Uterine smooth muscle cell (primary cell): ENCODE measurements around the gene TTC23. TPM values are rescaled to one million over a fixed set of nuclear protein-coding genes. Genes with fewer than 3 reads are reported as not detected.

ENCODE experiments used
- total RNA-seq: library from RNA; depleted of rRNA; stranded (reverse); fragments of >200 nt; gene quantifications from 2 replicates; pipeline ENCODE4 v1.2.3, GENCODE V29; 2014

TTC23 gene
- total RNA-seq, result 22.0 and 24.1 TPM in 2 replicates

GRCh38 chr15:99249270-99249841 is at the start of gene TTC23:
TTC23 (minus strand) TSS chr15:99249581; CDS start chr15:99228712, 20,869 bp downstream.

DNA sequence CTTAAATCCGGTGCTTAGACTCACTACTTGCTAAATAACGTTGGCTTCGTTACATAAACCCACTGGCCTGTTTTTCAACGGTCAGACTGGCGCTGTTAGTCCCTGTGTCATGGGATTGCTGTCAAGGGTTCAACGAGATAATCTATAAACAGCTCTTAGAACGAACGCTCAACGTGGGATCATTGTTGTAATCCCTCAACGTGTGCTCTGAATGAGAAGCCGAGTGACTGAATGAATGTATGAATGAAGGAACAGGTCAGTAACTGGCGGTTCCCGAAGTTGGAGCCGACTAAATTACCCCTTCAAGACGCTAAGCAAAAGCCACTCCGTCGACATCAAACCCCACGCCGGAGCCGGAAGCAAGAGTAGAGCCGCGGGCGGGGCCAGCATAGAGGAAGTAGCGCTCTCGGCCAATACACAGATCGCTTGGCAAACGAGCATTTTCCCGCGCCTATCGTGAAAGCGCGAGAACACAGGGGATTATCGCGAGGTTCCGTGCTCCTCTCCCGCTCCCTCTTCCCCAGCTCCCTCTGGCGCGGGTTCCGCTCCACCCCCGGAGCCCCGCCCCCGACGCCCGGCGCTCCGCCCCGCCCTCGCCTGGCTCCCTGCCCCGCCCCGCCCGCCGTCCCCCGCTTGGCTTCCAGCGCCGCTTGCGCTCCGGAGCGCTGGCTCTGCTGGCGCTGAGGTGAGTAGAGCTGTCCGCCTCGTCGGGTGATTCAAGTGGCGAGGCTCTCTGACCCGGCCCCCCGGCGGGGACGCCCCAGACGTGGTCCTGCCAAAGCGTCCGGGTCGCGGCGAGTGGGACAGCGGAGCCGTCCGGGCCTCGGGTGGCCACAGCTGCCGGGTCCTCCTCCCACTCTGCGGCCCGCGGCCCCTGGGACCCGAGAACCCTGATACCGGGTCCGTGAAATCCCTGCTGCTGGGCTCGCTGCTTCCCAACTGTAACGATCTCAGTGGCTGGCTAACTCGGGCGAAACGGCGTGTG is 1.8 kb upstream of the TTC23 start, which contains the start of gene LRRC28:
Gene LRRC28 (plus strand): TSS at position 625 of the 985 bp plus-strand sequence. CDS start 4,477 bp downstream, outside the sequence.

DNA sequence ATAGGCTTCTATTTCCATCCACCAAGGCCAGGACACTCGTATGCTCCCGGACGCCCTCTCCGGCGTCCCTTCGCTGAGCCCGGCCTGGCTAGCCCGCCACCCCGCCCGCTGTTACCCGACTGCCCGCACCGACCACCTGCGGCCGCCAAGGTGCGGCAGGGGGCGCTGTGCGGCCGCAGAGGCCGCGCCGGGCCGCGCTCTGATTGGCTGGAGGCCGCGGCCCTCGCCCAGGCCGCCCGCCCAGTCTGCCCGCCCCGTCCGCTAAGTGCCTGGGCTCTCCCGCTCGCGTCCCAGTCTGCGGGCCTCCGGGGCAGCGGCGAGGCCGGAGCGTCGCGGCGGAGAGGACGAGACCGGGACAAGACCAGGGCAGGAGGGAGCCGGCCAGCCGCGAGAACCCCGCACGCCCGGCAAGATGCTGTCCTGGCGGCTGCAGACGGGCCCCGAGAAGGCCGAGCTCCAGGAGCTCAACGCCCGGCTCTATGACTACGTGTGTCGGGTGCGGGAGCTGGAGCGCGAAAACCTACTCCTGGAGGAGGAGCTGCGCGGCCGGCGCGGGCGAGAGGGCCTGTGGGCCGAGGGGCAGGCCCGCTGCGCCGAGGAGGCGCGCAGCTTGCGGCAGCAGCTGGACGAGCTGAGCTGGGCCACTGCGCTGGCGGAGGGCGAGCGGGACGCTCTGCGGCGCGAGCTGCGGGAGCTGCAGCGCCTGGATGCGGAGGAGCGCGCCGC is 144.4 kb downstream of the TTC23 start, which contains the start of gene SYNM:
Gene SYNM (plus strand): TSS at position 293 of the 726 bp plus-strand sequence. CDS start 120 bp downstream, at position 413.

Other genes with a start within 250 kb of the TTC23 start
- not detected in 2 replicates for gene PGPEP1L, start 241.8 kb downstream of the TTC23 start, total RNA-seq
- gene SYNM, start 144.5 kb downstream of the TTC23 start, total RNA-seq, result 4.0 and 6.9 TPM in 2 replicates
- 13.4 and 21.7 TPM in 2 replicates for gene LRRC28, start 1.9 kb upstream of the TTC23 start, total RNA-seq